WTC11 (cell line): Measurements from ENCODE around the gene USP10.

Source experiments
- ATF3 ChIP-seq: sonication (generic); formaldehyde crosslinking; conservative IDR thresholded peaks from 2 replicates; pipeline ENCODE4 v1.8.1; 2022; ENCODE audit warnings: mild to moderate bottlenecking, missing genetic modification reagents
- CREB1 ChIP-seq: sonication (generic); formaldehyde crosslinking; IDR thresholded peaks from 2 replicates; pipeline ENCODE4 v1.8.0; 2023; ENCODE audit warnings: mild to moderate bottlenecking, missing genetic modification reagents
- CTCF ChIP-seq: fragments of 200-600 bp; IDR thresholded peaks from 2 replicates; pipeline ENCODE4 v1.8.0; 2022; ENCODE audit warnings: antibody characterized with exemption
- GTF2I ChIP-seq: fragments of 250-450 bp; sonication (Bioruptor Pico); conservative IDR thresholded peaks from 2 replicates; pipeline ENCODE4 v1.4.0; 2021; ENCODE audit warnings: mild to moderate bottlenecking
- NR3C1 ChIP-seq: sonication (generic); formaldehyde crosslinking; conservative IDR thresholded peaks from 2 replicates; pipeline ENCODE4 v1.8.1; 2023; ENCODE audit warnings: low read depth, mild to moderate bottlenecking, missing genetic modification reagents
- TEAD4 ChIP-seq: sonication (generic); formaldehyde crosslinking; IDR thresholded peaks from 2 replicates; pipeline ENCODE4 v1.8.0; 2022; ENCODE audit warnings: mild to moderate bottlenecking, missing genetic modification reagents
- ZNF121 ChIP-seq: sonication (generic); formaldehyde crosslinking; IDR thresholded peaks from 2 replicates; pipeline ENCODE4 v1.8.0; 2023; ENCODE audit warnings: missing genetic modification reagents
- TF ChIP-seq, protein P1 (sequence below): fragments of 250-450 bp; sonication (Bioruptor Pico); IDR thresholded peaks from 2 replicates; pipeline ENCODE4 v1.8.0; 2021; ENCODE audit warnings: mild to moderate bottlenecking
- TF ChIP-seq, protein P2 (sequence below): sonication (generic); formaldehyde crosslinking; IDR thresholded peaks from 2 replicates; pipeline ENCODE4 v1.8.1; 2023; ENCODE audit warnings: mild to moderate bottlenecking, missing genetic modification reagents, borderline replicate concordance
- TF ChIP-seq, protein P3 (sequence below): sonication (generic); formaldehyde crosslinking; IDR thresholded peaks from 2 replicates; pipeline ENCODE4 v1.8.1; 2022; ENCODE audit warnings: missing genetic modification reagents, borderline replicate concordance

DNA sequence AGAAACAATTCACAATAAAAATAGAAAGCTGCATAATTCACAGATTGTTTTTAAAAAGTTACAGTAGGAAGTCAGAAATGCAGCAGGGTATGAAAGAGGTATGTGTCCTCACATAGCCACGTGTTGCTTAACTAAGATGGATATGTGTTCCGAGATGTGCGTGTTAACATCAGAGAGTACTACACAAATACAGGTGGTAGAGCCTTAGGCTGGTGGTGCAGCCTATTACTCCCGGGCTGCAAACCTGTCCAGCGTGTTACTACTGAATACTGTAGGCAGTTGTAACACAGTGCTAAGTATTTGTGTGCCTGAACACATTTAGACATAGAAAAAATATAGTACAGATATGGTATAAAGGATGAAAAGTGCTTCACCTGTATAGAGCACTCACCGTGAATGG, 46.4 kb downstream of the USP10 start:
- TF ChIP-seq TEAD4 (CRISPR knock-in tag), result no peak
- no peak for TF ChIP-seq CREB1 (CRISPR knock-in tag)
- no peak for TF ChIP-seq CTCF
- TF ChIP-seq, protein P1, sequence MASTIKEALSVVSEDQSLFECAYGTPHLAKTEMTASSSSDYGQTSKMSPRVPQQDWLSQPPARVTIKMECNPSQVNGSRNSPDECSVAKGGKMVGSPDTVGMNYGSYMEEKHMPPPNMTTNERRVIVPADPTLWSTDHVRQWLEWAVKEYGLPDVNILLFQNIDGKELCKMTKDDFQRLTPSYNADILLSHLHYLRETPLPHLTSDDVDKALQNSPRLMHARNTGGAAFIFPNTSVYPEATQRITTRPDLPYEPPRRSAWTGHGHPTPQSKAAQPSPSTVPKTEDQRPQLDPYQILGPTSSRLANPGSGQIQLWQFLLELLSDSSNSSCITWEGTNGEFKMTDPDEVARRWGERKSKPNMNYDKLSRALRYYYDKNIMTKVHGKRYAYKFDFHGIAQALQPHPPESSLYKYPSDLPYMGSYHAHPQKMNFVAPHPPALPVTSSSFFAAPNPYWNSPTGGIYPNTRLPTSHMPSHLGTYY (CRISPR knock-in tag), result no peak
- TF ChIP-seq ATF3 (CRISPR knock-in tag), result no peak
- no peak for TF ChIP-seq GTF2I
- TF ChIP-seq, protein P2, sequence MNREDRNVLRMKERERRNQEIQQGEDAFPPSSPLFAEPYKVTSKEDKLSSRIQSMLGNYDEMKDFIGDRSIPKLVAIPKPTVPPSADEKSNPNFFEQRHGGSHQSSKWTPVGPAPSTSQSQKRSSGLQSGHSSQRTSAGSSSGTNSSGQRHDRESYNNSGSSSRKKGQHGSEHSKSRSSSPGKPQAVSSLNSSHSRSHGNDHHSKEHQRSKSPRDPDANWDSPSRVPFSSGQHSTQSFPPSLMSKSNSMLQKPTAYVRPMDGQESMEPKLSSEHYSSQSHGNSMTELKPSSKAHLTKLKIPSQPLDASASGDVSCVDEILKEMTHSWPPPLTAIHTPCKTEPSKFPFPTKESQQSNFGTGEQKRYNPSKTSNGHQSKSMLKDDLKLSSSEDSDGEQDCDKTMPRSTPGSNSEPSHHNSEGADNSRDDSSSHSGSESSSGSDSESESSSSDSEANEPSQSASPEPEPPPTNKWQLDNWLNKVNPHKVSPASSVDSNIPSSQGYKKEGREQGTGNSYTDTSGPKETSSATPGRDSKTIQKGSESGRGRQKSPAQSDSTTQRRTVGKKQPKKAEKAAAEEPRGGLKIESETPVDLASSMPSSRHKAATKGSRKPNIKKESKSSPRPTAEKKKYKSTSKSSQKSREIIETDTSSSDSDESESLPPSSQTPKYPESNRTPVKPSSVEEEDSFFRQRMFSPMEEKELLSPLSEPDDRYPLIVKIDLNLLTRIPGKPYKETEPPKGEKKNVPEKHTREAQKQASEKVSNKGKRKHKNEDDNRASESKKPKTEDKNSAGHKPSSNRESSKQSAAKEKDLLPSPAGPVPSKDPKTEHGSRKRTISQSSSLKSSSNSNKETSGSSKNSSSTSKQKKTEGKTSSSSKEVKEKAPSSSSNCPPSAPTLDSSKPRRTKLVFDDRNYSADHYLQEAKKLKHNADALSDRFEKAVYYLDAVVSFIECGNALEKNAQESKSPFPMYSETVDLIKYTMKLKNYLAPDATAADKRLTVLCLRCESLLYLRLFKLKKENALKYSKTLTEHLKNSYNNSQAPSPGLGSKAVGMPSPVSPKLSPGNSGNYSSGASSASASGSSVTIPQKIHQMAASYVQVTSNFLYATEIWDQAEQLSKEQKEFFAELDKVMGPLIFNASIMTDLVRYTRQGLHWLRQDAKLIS (CRISPR knock-in tag), result no peak
- no peak for TF ChIP-seq NR3C1
- no peak for TF ChIP-seq ZNF121 (CRISPR knock-in tag)
- TF ChIP-seq, protein P3, sequence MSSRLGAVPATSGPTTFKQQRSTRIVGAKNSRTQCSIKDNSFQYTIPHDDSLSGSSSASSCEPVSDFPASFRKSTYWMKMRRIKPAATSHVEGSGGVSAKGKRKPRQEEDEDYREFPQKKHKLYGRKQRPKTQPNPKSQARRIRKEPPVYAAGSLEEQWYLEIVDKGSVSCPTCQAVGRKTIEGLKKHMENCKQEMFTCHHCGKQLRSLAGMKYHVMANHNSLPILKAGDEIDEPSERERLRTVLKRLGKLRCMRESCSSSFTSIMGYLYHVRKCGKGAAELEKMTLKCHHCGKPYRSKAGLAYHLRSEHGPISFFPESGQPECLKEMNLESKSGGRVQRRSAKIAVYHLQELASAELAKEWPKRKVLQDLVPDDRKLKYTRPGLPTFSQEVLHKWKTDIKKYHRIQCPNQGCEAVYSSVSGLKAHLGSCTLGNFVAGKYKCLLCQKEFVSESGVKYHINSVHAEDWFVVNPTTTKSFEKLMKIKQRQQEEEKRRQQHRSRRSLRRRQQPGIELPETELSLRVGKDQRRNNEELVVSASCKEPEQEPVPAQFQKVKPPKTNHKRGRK (CRISPR knock-in tag), result no peak
